HL-60/S4 treated with retinoic acid at 250 ng/mL for 4 days and 3 days (cell line): ENCODE data around the gene DNPH1.

ENCODE experiments used
- in situ Hi-C: fragments of 300-500 bp; cut with MboI; formaldehyde crosslinking; loops from 2 replicates; pipeline ENCODE4 v1.7.0; 2022; ENCODE audit warnings: low sequenced_read_pairs

Gene DNPH1

GRCh38 chr6:43264599-43265145 lies 35.4 kb upstream of the DNPH1 start:
- in situ Hi-C loops: loop anchor here (25.0 kb wide), 1 partner anchor 223 kb away; the partner anchor contains the start of gene TJAP1

GRCh38 chr6:43263314-43264178 lies 34.3 kb upstream of the DNPH1 start:
- in situ Hi-C loops: loop anchor here (25.0 kb wide), 1 partner anchor 224 kb away; the partner anchor contains the start of gene TJAP1

- in situ Hi-C loops: loop anchor here (25.0 kb wide), 1 partner anchor 224 kb away; the partner anchor contains the start of gene TJAP1
Measured at GRCh38 chr6:43262780-43263313, 33.6 kb upstream of the DNPH1 start.

- in situ Hi-C loops: loop anchor here (25.0 kb wide), 1 partner anchor 225 kb away; the partner anchor contains the start of gene TJAP1
Measured at GRCh38 chr6:43262000-43262779, 32.9 kb upstream of the DNPH1 start.

- in situ Hi-C loops: loop anchor here (25.0 kb wide), 1 partner anchor 226 kb away; the partner anchor contains the start of gene TJAP1
Measured at GRCh38 chr6:43261198-43261597, 31.9 kb upstream of the DNPH1 start.

GRCh38 chr6:43260791-43261190 lies 31.5 kb upstream of the DNPH1 start:
- in situ Hi-C loops: loop anchor here (25.0 kb wide), 1 partner anchor 227 kb away; the partner anchor contains the start of gene TJAP1

- in situ Hi-C loops: loop anchor here (25.0 kb wide), 1 partner anchor 228 kb away; the partner anchor contains the start of gene TJAP1
Measured at GRCh38 chr6:43258807-43259686, 29.8 kb upstream of the DNPH1 start.

GRCh38 chr6:43258180-43258579 lies 28.9 kb upstream of the DNPH1 start:
- in situ Hi-C loops: loop anchor here (25.0 kb wide), 1 partner anchor 229 kb away; the partner anchor contains the start of gene TJAP1

- in situ Hi-C loops: loop anchor here (25.0 kb wide), 1 partner anchor 230 kb away; the partner anchor contains the start of gene TJAP1
Measured at GRCh38 chr6:43257367-43258145, 28.3 kb upstream of the DNPH1 start.

GRCh38 chr6:43256670-43257366 lies 27.5 kb upstream of the DNPH1 start:
- in situ Hi-C loops: loop anchor here (25.0 kb wide), 1 partner anchor 230 kb away; the partner anchor contains the start of gene TJAP1

- in situ Hi-C loops: loop anchor here (25.0 kb wide), 1 partner anchor 232 kb away; the partner anchor contains the start of gene TJAP1
Measured at GRCh38 chr6:43255408-43256054, 26.2 kb upstream of the DNPH1 start.

- in situ Hi-C loops: loop anchor here (25.0 kb wide), 1 partner anchor 232 kb away; the partner anchor contains the start of gene TJAP1
Measured at GRCh38 chr6:43254846-43255245, 25.6 kb upstream of the DNPH1 start.

- in situ Hi-C loops: loop anchor here (25.0 kb wide), 1 partner anchor 233 kb away; the partner anchor contains the start of gene TJAP1
Measured at GRCh38 chr6:43254138-43254817, 25.0 kb upstream of the DNPH1 start.

- in situ Hi-C loops: loop anchor here (25.0 kb wide), 1 partner anchor 234 kb away; the partner anchor contains the start of gene TJAP1
Measured at GRCh38 chr6:43253401-43253800, 24.1 kb upstream of the DNPH1 start.

- in situ Hi-C loops: loop anchor here (25.0 kb wide), 1 partner anchor 236 kb away; the partner anchor contains the start of gene TJAP1
Measured at GRCh38 chr6:43250992-43251373, 21.7 kb upstream of the DNPH1 start.

GRCh38 chr6:43248791-43249190 lies 19.5 kb upstream of the DNPH1 start:
- in situ Hi-C loops: no loop called here

- in situ Hi-C loops: no loop called here
Measured at GRCh38 chr6:43248101-43248500, 18.8 kb upstream of the DNPH1 start.
